GM19395 (cell line): Measurements from ENCODE around the gene LRP3.
"Not testable (repeated sequence)": the region's sequence is repeated elsewhere in the genome, so short reads cannot be mapped to it uniquely, and the experiment has no call there.

Source experiments
- ATAC-seq: cut with Tn5 transposase; IDR thresholded peaks from one replicate; pipeline ENCODE4 v1.9.1; 2021; ENCODE audit warnings: mild to moderate bottlenecking, moderate library complexity; ENCODE audit not compliant: unreplicated experiment

LRP3 gene

DNA sequence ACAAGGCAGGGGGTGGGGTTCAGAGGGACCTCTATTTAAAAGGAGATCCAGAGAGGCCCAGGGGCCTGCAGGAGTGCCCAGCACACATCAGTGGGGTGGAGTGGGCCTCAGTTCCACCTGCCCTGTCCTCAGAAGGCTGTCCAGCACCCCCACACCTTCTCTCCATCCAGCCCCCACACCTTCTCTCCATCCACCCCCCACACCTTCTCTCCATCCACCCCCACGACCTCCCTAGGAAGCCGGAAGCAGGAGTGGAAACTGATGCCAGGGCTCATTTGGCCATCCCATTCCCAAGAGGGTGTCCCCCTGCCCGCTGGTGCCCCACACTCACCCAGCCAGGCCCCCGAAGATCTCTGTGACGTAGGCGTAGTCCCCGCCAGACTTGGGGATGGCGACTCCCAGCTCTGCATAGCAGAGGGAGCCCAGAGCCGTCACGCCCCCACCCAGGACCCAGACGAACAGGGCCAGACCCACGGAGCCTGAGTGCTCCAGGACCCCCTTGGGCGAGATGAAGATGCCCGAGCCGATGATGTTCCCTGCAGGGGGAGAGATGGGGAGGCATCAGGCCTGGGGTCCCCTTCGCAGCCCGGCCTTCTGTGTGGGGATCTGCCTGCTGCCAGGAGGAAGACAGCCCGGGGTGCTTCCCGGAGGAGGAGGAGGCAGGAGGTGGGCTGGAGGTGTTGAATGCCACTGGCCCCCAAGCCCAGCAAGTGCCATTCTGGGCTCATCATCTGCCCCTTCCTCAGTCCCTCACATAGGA is 21.5 kb downstream of the LRP3 start:
- no peak for ATAC-seq

DNA sequence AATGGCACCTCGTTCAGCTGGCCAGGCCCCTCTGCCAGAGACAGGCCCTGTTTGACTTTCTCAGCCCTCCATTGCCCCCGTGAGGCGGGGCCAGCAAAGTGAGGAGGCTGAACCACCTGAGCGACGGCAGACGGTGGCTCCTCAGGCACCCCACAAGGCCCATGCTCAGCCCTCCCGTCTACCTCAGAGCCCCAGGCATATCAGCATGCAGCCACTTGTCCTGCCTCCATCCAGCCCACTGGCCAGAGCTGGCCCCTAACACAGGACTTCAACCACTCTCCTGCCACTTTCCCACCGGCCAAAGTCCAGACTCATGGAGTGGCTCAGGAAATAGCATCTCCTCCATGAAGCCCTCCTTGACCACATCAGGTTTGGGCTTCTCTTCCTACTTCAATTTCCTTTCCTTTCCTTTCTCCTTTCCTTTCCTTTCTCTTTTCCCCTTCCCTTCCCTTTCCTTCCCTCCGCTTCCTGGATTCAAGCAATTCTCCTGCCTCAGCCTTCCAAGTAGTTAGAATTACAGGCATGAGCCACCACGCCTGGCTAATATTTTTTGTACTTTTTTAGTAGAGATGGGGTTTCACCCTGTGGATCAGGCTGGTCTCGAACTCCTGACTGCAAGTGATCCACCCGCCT is 22.2 kb downstream of the LRP3 start:
- ATAC-seq, result no peak

DNA sequence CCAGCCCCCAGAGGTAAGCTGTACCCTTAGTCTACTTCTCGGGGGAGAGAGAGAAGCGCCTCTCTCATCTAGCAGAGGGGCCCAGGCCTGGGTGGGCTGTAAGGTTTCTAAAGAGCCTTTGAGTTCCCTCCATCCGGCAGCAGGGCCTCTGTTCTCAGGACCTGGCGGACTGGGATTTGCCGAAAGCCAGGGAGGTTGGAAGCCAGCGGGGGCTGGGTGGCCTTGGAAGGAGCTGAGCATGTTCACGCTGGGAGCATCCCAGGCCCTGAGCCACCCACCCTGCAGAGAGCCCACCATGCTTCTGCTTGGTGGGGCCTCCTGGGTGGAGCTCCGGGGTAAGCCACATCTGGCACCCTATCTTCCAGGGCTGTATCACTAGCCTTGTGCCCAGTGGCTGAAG is 23.8 kb downstream of the LRP3 start:
- no peak for ATAC-seq

DNA sequence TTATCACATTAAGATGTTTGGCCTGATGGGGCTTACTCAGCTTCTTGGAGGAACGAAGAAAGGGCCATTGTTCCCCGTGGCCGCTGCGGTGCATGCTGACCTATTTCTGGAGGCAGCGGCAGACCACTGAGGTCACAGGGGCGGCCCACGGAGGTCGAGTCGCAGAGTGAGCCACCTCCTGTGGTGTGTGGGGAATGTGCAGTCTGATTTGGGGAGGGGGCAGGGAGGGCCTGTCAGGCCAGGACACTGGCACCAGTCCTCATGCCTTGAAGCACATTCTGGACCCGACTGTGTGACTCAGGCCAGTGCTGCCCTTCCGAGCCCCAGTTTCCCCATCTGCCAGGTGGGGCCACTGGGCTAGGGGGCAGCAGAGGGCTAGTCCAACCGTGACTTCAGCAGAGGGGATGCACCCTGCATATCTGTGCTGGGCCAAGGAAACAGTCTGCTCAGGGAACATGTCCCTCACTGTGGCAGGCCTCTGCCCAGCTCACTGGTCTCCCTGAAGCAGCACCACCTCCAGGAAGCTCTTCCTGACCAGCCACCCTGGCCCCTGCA is 25.2 kb downstream of the LRP3 start:
- ATAC-seq, result no peak

DNA sequence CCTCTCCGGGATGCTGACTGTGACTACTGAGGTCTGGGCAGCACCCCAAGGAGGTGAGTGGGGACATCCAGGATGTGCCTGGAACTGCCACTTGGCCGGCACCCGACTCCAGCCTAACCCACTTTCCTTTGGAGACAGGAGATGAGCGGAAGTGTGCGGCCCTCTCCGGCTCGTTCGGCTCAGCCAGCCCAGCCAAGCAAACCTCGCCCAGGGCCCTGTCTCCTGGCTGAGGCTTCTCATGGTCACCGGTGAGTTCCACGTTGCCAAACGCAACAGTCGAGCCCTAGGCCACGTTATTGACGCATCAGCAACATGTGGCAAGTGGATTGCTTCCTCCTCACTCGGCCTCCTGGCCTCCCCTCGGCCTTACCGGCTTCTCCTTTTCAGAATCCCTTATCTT is 26.0 kb downstream of the LRP3 start:
- ATAC-seq, result no peak

DNA sequence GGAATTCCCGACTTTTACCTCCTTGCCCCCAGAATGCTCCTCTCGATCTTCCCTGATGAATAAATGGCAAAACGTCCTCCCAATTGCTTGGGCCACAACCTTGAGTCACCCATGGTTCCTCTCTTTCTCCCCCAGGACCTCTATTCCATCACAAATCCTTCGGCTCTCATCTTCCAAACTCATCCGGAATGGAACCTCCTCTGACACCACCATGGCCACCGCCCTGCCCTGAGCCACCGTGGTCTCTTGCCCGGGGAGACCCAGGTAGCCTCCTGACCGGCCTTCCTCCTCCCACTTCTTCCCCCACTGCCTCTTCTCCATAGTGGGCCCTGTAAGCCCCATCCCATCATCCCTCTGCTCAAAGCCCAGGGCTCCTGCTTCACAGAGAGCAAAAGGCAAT is 26.6 kb downstream of the LRP3 start:
- ATAC-seq, result no peak

DNA sequence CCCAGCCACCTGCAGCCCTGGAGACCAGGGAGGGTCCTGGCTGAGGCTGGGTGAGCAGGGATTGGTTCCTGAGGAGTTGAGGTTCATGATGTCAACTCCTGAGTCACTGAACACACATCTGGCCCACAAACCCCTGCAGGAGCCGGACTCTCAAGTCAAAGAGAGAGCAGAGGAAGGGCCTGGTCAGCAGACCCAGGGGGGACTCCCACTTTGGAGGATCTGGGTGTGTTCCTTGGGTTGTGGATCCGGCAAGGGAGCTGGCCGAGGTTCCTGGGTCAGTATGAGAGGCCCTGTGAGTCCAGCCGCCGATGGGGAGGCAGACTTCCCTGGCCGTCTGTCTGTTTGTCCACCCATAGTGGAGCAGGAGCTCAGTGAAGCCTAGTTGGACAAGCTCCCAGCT is 27.5 kb downstream of the LRP3 start:
- no peak for ATAC-seq

DNA sequence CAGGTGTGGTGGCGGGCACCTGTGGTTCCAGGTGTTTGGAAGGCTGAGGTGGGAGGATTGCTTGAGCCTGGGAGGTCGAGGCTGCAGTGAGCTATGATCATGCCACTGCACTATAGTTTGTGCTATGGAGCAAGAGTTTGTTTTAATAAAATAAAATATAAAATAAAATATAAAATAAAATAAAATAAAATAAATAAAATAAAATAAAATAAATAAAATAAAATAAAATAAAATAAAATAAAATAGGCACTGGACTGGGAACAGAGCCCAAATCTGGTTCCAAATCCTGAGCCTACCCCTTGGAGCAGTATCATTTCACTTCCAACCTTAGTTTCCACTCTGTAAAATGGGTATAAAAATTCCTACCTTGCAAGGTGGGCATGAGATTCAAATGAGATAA is 28.1 kb downstream of the LRP3 start:
- not testable (repeated sequence) for ATAC-seq

DNA sequence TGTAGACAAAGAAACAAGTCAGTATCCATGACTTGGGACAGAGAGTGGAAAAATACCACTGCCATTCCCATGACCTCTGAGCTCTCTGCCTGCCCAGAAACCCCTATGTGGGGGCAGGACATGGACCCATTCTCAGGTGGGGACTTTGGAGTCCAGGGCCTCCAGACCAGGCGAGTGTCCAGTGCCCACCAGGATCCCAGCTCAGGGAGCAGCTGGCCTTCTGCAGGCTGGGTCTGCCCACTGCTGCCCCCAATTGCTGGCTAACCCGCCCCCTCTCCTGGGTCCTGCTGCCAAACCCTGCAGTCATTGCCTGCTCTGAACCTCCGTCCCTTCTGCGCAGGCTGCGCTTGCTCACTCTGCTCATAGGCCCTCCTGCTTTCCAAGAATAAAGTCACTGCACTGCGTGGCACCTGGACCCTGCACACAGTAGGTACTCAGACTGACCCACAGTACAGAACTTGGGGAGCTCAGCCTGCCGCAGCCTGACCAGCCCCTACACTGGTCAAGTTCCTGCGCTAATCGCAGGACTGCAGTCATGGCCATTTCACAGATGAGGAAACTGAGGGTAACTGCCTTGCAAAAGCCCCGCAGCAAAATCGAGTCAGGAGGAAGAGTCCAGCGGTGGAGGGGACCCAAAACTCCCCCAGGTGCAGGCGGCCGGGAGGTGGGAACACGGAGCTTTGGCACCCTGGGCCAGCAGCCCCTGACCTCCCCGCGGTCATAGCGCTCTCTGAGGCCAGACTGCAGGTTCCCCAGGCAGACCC is 30.7 kb downstream of the LRP3 start:
- no peak for ATAC-seq

DNA sequence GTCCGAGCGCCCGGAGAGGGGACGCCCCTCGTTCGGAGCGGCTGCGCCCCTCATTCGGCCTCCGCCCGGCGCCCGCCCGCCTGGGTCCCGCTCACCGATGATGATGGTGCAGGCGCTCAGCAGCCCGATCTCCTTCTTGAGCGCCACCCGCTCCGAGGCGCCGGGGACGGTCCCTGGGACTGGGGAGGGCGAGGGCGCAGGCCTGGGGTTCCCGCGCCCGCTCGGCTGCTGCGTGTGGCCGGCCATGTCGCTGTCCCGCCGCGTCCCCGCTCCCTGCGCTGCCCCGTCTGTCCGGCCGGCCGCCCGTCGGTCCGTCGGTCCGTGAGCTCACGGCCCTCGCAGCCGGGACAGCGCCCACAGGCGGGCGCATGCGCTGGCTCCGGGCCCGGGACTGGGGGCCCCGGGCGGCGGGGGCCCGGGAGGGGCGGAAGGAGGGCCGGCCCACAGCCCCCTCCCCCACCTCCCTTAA is 31.4 kb downstream of the LRP3 start, which contains the start of gene SLC7A10:
SLC7A10 (minus strand) TSS at position 393 of the 469 bp plus-strand sequence; CDS start at position 246, 147 bp downstream.
- no peak for ATAC-seq

DNA sequence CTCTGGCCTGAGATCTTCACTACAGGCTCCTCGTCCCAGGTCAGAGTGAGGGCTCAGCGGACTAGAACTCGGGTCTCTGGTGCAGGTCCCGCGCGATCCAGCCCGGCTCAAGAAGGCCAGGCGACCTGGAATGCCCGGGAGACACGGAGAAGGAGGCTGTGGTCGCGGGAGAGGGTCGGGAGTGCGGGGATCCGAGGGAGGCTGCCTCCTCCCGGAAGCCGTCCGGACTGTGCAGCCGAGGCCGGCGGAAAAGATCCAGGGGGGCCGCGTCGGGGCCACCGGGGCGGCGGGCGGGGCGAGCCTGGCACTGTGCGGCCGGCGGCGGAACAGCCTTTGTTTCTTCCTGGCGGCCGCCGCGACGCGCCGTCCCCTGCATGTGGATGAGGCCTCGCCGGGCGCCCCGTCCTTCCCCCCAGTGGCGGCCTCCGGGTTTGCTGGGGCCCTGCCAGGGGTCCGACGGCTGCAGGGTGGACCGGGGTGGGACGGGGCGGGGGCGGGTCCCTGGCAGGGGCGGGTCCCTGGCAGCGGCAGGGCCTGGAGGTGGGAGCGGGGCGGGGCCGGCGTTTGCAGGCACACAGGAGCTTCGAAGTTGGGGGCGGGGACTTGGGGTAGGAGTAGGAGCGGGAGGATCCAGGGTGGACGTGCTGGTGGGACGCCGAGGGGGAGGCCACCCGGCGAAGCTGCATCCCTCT is 32.6 kb downstream of the LRP3 start:
- ATAC-seq, result no peak

DNA sequence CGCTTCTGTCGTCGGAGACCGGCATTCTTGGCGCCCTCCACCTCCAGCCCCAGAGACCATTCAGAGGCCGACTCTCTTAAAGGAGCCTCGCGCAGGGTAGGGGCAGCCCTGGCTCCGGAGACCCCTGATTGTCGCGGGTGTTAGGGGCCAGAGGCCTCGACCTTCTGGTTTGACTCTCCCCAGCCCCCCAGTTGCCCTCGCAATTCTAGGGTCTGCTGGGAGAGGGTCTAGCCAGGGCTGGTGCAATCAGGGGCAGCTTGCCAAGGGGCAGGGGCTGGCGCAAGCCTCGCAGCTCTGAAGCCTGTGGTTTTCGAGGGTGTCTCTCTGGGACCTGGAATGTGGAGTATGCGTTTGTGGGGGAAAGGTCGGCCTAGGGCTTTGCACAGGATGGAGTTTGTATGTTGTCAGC is 33.1 kb downstream of the LRP3 start:
- ATAC-seq, result no peak

DNA sequence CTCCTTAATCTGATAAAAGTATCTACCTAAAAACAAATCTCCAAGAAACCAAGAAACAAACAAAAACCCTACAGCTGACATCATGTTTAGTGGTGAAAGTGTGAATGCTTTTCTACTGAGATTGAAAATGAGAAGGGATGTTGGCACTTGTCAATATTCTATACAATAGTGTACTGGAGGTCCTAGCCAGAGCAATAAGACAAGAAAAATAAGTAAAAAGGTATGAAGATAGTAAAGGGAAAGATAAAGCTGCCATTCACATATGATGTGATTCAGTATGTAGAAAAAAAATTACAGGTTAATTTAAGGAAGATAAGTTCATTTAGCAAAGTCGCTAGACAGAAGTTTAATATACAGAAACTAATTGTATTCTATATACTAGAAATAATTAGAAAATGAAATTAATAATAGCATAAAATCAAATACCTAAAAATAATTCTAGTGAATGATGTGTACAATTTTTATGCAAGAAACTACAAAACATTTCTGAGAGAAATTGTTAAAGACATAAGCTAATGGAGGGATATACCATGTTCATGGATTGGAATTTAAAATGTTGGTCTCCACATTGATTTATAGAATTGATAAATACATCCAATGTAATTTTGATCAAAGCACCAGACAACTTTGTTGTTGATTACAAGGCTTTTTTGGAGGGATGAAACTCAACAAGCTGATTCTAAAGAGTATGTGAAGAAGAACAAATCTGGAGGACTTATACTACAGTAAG is 33.9 kb downstream of the LRP3 start:
- ATAC-seq, result no peak

DNA sequence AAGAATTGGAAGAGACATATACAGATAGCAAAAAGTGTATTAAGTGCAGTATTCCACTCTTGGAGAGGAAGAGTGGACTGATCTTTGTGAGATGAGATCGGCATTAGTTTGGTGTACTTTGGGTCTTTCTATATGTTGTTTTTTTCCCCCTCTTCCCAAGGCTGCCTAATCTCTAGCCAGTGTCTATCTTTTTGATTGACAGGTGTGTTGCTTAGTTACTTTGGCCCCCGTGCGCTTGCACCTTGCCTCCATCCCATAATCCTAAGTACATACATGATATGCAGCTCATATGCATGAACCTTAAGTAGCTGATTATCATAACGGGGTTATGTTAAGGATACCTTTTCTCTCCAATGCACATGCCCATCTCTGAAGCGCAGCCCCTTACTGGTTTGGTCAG is 35.8 kb downstream of the LRP3 start:
- no peak for ATAC-seq

DNA sequence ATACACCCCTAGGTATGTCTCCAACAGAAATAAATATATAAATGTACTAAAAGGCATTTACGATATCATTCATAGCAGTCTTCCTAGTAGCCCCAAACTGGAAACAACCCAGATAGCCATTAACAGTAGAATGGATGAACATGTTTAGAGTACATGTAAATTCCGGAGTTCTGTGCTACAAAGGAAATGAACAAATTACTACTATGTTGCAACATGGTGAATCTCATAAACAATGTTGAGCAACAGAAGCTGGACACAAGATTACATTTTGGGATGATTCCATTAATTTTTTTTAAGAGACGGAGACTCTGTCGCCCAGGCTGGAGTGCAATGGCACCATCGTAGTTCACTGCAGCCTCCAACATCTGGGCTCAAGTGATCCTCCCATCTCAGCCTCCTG is 37.4 kb downstream of the LRP3 start:
- ATAC-seq, result no peak

DNA sequence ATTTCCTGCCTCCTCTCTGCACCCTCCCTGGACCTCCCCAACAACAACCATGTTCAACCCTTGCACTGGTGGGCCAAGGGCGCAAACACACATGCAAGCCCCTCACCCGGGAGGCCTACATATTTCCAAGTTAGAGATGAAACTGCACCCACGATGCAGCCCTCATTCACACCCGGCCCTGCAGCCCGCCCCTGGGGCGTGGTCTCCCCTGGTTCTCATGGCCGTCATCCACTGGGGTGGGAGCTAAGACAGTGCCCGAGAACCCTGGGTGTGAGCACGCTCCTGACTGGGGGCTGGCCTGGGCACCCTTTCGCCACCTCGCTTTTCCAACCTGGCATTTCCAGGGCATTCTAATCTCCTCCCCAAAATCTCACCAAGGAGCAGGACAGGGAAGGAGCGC is 38.5 kb downstream of the LRP3 start:
- no peak for ATAC-seq

DNA sequence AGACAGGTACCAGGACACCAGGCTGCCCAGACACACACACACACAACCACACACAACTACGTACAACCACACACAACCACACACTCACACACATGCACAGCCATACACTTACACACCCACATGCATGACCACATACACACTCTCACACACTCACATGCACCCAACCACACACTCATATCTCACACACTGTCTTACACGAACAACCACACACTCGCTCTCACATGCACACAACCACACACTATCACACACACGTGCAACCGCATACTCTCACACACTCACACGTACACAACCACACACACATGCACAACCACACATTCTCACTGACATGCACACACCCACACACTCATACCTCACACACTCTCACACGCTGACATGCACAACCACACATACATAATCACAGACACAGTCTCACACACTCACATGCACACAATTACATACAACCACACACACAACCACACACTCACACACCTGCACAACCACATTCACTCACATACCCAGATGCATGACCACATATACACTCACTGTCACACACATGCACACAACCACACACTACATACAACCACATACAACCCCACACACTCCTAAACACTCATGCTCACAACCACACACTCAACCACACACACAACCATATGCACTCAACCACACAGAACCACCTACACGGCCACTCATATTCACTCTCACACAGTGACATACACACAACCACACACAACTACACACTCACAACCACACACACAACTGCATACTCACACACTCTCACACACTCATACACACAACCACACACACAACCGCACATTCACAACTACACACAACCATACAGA is 39.1 kb downstream of the LRP3 start:
- ATAC-seq, result no peak

DNA sequence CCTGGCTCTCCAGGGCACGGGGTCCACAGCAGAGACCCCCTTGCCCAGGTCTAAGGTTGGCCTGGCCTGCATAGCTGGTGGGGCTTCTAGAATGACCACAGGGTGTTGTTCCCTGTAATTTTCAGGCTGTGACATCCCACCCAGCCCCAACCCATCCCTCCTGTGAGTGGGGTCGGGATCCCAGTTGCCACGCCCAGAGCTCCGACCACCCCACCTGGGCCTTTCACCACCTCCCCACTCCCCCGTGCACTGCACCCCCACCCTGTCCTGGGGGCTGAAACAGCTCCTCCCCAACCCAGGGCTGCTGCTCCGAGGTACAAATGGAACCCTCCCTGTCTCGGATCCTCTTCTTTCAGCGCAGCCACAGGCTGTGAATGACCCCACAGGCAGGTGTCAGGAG is 40.0 kb downstream of the LRP3 start:
- no peak for ATAC-seq

DNA sequence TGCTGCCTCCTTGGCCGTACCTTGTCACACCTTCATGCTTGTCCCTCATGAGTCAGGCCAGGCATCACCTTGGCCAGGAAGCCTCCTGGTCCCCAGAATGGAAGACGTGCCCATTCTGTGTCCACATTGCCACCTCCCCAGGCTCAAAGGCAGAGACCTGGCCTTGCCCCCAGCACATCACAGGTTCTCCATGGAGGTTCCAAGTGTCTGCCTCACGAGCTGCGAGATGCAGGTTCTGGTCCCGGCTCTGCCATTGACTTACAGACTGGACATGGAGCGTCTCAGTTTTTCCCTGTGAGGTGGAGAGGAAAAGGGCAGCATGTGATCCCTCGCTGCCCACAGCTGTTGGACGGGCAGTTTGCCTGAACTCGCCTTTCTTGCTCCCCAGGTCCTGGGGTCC is 40.6 kb downstream of the LRP3 start:
- ATAC-seq, result no peak
